CD4-positive, alpha-beta T cell (primary cell): Measurements from ENCODE around the gene HACD3. TPM values are rescaled to one million over a fixed set of nuclear protein-coding genes. Genes with fewer than 3 reads are reported as not detected.

ENCODE experiments used
- ATAC-seq: fragments of 200-7000 bp; cut with Tn5 transposase; one replicate; pipeline ENCODE4 v1.10.0; 2022; ENCODE audit warnings: mild to moderate bottlenecking; ENCODE audit not compliant: poor library complexity
- CTCF ChIA-PET: fragments of 350-600 bp; sonication (Branson Sonifier 250); formaldehyde crosslinking; loops from one replicate; lab custom pipeline; 2021; ENCODE audit warnings: antibody characterized with exemption, inconsistent platforms; lab: Charles Lee
- POLR2A ChIA-PET: fragments of 350-600 bp; sonication (Branson Sonifier 250); formaldehyde crosslinking; loops from one replicate; lab custom pipeline; 2021; ENCODE audit warnings: antibody characterized with exemption, inconsistent platforms; lab: Charles Lee
- DNase-seq, 14 experiments: peaks; one replicate each; pipeline ENCODE4 v3.0.0-alpha.2; 2013 to 2020; ENCODE audit warnings: mixed read lengths in 2 of 14
- H3K27ac ChIP-seq, 2 donors: one replicate each; pipeline versions ENCODE4 v1.5.1 to v1.7.0; 2013; ENCODE audit warnings: low read length in 2 of 2, low read depth in 1 of 2, mild to moderate bottlenecking in 1 of 2
- H3K27me3 ChIP-seq, 2 experiments: 1 replicate in 1 of 2; 2 replicates in 1 of 2; pipeline versions ENCODE4 v1.6.1 to v1.7.0; 2013; ENCODE audit warnings: low read length in 2 of 2, control low read depth in 1 of 2, mild to moderate bottlenecking in 1 of 2, moderate library complexity in 1 of 2; ENCODE audit not compliant: insufficient read depth in 2 of 2, control insufficient read depth in 1 of 2
- H3K36me3 ChIP-seq: one replicate; pipeline ENCODE4 v1.6.1; 2013; ENCODE audit warnings: low read length, control low read depth; ENCODE audit not compliant: insufficient read depth
- H3K4me1 ChIP-seq: one replicate; pipeline ENCODE4 v1.6.1; 2013; ENCODE audit warnings: low read length, control low read depth; ENCODE audit not compliant: insufficient read depth
- H3K4me3 ChIP-seq: one replicate; pipeline ENCODE4 v1.5.1; 2013; ENCODE audit warnings: mild to moderate bottlenecking, low read length, moderate library complexity
- H3K9me3 ChIP-seq, 2 experiments: 1 replicate in 1 of 2; 2 replicates in 1 of 2; pipeline versions ENCODE4 v1.6.1 to v1.7.0; 2013; ENCODE audit warnings: low read length in 2 of 2, mild to moderate bottlenecking in 2 of 2, control low read depth in 1 of 2, moderate library complexity in 1 of 2; ENCODE audit not compliant: control insufficient read depth in 1 of 2, insufficient read depth in 1 of 2
- H3K27ac Mint-ChIP-seq: one replicate; pipeline ENCODE4 v1.8.0; 2020; ENCODE audit warnings: mixed read lengths
- H3K27me3 Mint-ChIP-seq: one replicate; pipeline ENCODE4 v1.8.0; 2021; ENCODE audit warnings: mixed read lengths
- H3K36me3 Mint-ChIP-seq: one replicate; pipeline ENCODE4 v1.8.0; 2021; ENCODE audit warnings: low read depth, mixed read lengths
- H3K4me1 Mint-ChIP-seq: one replicate; pipeline ENCODE4 v1.8.0; 2021; ENCODE audit warnings: low read depth, mixed read lengths
- H3K4me3 Mint-ChIP-seq: one replicate; pipeline ENCODE4 v1.8.0; 2020; ENCODE audit warnings: mild to moderate bottlenecking, mixed read lengths
- H3K9me3 Mint-ChIP-seq: one replicate; pipeline ENCODE4 v1.8.0; 2020; ENCODE audit warnings: mixed read lengths
- intact Hi-C, 2 experiments: fragments of 100-400 bp; cut with DNase I in 1 of 2; cut with micrococcal nuclease in 1 of 2; formaldehyde crosslinking; loops; one replicate each; pipeline versions ENCODE4 v1.15.1 to v1.9.0; 2023 to 2025; cut with DNase I, micrococcal nuclease
- total RNA-seq, 174 experiments: library from RNA in 2 of 174; stranded (reverse) in 2 of 174; gene quantifications; one replicate each; pipeline ENCODE4 v1.2.3 and lab custom pipeline; 2021 to 2026
- TF ChIP-seq, protein P1 (sequence below): fragments of 200-600 bp; IDR thresholded peaks from one replicate; pipeline ENCODE4 v1.8.0; 2022; ENCODE audit warnings: antibody characterized with exemption, mild to moderate bottlenecking

Gene HACD3
- total RNA-seq, 2 experiments from 2014 or later = 13.9 to 14.1 TPM

GRCh38 chr15:65494076-65494475, 36.2 kb upstream of the HACD3 start:
- Histone ChIP-seq H3K4me1 (peaks cover 4% of the 10 kb centered on the region), H3K27ac (no peak overlapping the region), H3K4me3 (no peak overlapping the region), H3K9me3 (no peaks in the 10 kb centered on the region), H3K36me3 (peaks cover 79% of the 10 kb centered on the region), H3K27me3 (no peaks in the 10 kb centered on the region)
- POLR2A ChIA-PET = no interaction called here
- no peak overlapping the region for H3K4me3 Mint-ChIP-seq
- TF ChIP-seq, protein P1, sequence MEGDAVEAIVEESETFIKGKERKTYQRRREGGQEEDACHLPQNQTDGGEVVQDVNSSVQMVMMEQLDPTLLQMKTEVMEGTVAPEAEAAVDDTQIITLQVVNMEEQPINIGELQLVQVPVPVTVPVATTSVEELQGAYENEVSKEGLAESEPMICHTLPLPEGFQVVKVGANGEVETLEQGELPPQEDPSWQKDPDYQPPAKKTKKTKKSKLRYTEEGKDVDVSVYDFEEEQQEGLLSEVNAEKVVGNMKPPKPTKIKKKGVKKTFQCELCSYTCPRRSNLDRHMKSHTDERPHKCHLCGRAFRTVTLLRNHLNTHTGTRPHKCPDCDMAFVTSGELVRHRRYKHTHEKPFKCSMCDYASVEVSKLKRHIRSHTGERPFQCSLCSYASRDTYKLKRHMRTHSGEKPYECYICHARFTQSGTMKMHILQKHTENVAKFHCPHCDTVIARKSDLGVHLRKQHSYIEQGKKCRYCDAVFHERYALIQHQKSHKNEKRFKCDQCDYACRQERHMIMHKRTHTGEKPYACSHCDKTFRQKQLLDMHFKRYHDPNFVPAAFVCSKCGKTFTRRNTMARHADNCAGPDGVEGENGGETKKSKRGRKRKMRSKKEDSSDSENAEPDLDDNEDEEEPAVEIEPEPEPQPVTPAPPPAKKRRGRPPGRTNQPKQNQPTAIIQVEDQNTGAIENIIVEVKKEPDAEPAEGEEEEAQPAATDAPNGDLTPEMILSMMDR = no peak
- H3K36me3 Mint-ChIP-seq = peaks cover 77% of the 10 kb centered on the region
- no peaks in the 10 kb centered on the region for H3K9me3 Mint-ChIP-seq
- intact Hi-C loops = no loop called here
- no peaks in the 10 kb centered on the region for H3K27me3 Mint-ChIP-seq
- DNase-seq (no peak), ATAC-seq (no peak)
- CTCF ChIA-PET = interaction anchor here (1.3 kb wide), 1 partner anchor 35 kb away, joined by 3 read pairs; no protein-coding TSS in a partner anchor
- H3K4me1 Mint-ChIP-seq = peaks cover 7% of the 10 kb centered on the region
- H3K27ac Mint-ChIP-seq = no peak overlapping the region

- Histone ChIP-seq H3K4me1 (no peaks in the 10 kb centered on the region), H3K9me3 (no peaks in the 10 kb centered on the region), H3K27me3 (no peaks in the 10 kb centered on the region), H3K4me3 (no peak overlapping the region), H3K27ac (no peak overlapping the region), H3K36me3 (peaks cover 58% of the 10 kb centered on the region)
- ChIA-PET CTCF (no interaction called here), POLR2A (no interaction called here)
- DNase-seq = no peak
- ATAC-seq = no peak
- intact Hi-C loops = no loop called here
- TF ChIP-seq, protein P1 = no peak
- Mint-ChIP-seq H3K36me3 (peaks cover 79% of the 10 kb centered on the region), H3K27me3 (no peaks in the 10 kb centered on the region), H3K27ac (no peak overlapping the region), H3K4me3 (no peak overlapping the region), H3K4me1 (peaks cover 43% of the 10 kb centered on the region), H3K9me3 (no peaks in the 10 kb centered on the region)
Observed at GRCh38 chr15:65509321-65509720, 20.9 kb upstream of the HACD3 start.

DNA sequence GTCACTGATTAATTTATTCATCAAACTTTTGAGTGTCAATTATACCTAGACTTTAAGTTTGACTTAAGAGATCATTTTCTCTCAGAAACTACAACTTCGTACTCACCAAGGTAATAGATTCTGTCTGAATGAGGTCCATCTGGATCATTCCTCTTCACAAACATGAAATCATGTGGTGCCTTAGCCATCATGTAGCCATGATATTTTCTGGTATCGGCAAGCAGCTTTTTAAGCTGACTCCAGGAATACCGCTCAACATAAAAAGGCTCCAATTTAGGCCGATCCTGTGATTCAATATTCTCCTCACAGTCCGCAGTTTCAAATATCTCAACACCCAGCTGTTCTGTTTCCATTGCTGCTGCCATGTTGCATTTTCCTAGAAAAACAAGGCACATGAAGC, 18.1 kb upstream of the HACD3 start:
- Mint-ChIP-seq H3K4me3 (no peak overlapping the region), H3K27ac (no peak overlapping the region), H3K4me1 (peaks cover 67% of the 10 kb centered on the region), H3K27me3 (no peaks in the 10 kb centered on the region), H3K36me3 (peaks cover 79% of the 10 kb centered on the region), H3K9me3 (no peaks in the 10 kb centered on the region)
- Histone ChIP-seq H3K27ac (no peak overlapping the region), H3K4me1 (peaks cover 18% of the 10 kb centered on the region), H3K36me3 (peaks cover 44% of the 10 kb centered on the region), H3K4me3 (no peak overlapping the region), H3K9me3 (no peaks in the 10 kb centered on the region), H3K27me3 (no peaks in the 10 kb centered on the region)
- intact Hi-C loops = no loop called here
- ATAC-seq (no peak), DNase-seq (no peak)
- ChIA-PET CTCF (no interaction called here), POLR2A (interaction anchor here (2.5 kb wide), 1 partner anchor 18 kb away, joined by 15 read pairs; the partner anchor contains the start of gene HACD3)
- TF ChIP-seq, protein P1 = no peak
